Upper lobe of right lung (tissue), 1 donor: ENCODE measurements around the gene ESRRG. TPM values are rescaled to one million over a fixed set of nuclear protein-coding genes. Genes with fewer than 3 reads are reported as not detected.

Experiments
- ATAC-seq: fragments of 200-7000 bp; cut with Tn5 transposase; one replicate; pipeline ENCODE4 v1.9.1; 2020; ENCODE audit warnings: mild to moderate bottlenecking, moderate library complexity
- DNase-seq: peaks from one replicate; pipeline ENCODE4 v3.0.0-alpha.2; 2020
- H3K27ac ChIP-seq: fragments of 200-600 bp; one replicate; pipeline ENCODE4 v1.8.0; 2022
- H3K27me3 ChIP-seq: fragments of 200-600 bp; one replicate; pipeline ENCODE4 v1.8.0; 2022; ENCODE audit warnings: mild to moderate bottlenecking
- H3K36me3 ChIP-seq: fragments of 200-600 bp; one replicate; pipeline ENCODE4 v1.8.0; 2022
- H3K4me1 ChIP-seq: fragments of 200-600 bp; one replicate; pipeline ENCODE4 v1.8.0; 2022
- H3K4me3 ChIP-seq: fragments of 200-600 bp; one replicate; pipeline ENCODE4 v1.8.0; 2022; ENCODE audit warnings: mild to moderate bottlenecking
- H3K9me3 ChIP-seq: fragments of 200-600 bp; one replicate; pipeline ENCODE4 v1.8.0; 2022
- intact Hi-C: fragments of 100-400 bp; cut with DNase I; formaldehyde crosslinking; loops from one replicate; pipeline ENCODE4 v1.11.0; 2022
- total RNA-seq: library from RNA; stranded (reverse); fragmentation: NEBNext Ultra II Directional; extraction: Animal tissue kit (Norgen Biotek cat#: 25700); gene quantifications from one replicate; pipeline ENCODE4 v1.2.1, GENCODE V29; 2021
- TF ChIP-seq, protein P1 (sequence below): fragments of 200-600 bp; IDR thresholded peaks from one replicate; pipeline ENCODE4 v1.8.0; 2022; ENCODE audit warnings: antibody characterized with exemption
- donor health status: DM: no; HTN: yes; CAD: no; lungs with severe emphysema.

Gene ESRRG
- total RNA-seq, 1 donor from 2014 or later: 0.29 TPM

DNA sequence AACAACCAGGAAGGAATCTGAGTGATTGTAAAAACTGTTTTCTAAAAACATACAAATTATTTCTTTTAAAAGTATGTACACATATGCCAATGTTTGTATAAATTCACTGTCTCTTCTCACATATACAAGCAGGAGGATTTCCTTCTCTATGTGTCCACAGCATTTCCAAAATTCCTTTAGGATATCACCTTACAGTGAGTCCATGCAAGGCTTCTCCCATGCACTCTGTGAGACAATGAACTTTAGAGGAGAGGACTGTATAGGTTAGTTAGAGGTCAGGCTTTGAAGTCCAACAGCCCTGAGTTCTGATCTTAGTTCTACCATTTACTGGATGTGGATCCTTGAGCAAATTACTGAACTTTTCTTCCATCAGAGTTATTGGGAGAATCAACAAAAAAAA, 265.9 kb downstream of the ESRRG start:
- Histone ChIP-seq H3K4me3 (no peak overlapping the region), H3K36me3 (no peaks in the 10 kb centered on the region), H3K4me1 (no peaks in the 10 kb centered on the region), H3K27ac (no peak overlapping the region), H3K27me3 (no peaks in the 10 kb centered on the region), H3K9me3 (no peaks in the 10 kb centered on the region)
- intact Hi-C loops: no loop called here
- ATAC-seq: no peak
- TF ChIP-seq, protein P1, sequence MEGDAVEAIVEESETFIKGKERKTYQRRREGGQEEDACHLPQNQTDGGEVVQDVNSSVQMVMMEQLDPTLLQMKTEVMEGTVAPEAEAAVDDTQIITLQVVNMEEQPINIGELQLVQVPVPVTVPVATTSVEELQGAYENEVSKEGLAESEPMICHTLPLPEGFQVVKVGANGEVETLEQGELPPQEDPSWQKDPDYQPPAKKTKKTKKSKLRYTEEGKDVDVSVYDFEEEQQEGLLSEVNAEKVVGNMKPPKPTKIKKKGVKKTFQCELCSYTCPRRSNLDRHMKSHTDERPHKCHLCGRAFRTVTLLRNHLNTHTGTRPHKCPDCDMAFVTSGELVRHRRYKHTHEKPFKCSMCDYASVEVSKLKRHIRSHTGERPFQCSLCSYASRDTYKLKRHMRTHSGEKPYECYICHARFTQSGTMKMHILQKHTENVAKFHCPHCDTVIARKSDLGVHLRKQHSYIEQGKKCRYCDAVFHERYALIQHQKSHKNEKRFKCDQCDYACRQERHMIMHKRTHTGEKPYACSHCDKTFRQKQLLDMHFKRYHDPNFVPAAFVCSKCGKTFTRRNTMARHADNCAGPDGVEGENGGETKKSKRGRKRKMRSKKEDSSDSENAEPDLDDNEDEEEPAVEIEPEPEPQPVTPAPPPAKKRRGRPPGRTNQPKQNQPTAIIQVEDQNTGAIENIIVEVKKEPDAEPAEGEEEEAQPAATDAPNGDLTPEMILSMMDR: no peak
- no peak for DNase-seq

DNA sequence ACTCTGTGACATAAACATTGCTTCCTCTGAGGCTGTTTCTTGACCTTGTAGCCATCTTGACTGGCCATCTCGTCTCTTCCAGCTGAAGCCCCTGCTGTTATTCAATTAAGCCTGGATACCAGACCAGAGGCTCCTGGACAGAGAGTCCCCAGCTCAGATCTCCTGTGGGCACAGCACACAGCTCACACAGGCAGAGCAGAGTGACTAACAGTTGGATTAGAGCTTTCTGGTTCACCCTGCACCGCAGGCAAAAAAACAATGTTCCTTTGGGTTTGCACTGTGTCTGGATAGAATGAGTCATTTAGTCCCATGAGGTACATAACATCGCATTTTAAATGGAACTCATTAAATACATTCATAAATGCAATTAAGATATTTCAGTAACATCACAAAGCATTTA, 266.5 kb downstream of the ESRRG start:
- TF ChIP-seq, protein P1: no peak
- intact Hi-C loops: no loop called here
- no peak overlapping the region for H3K27ac ChIP-seq
- no peaks in the 10 kb centered on the region for H3K4me1 ChIP-seq
- H3K36me3 ChIP-seq: no peaks in the 10 kb centered on the region
- no peak for DNase-seq
- no peaks in the 10 kb centered on the region for H3K27me3 ChIP-seq
- no peak overlapping the region for H3K4me3 ChIP-seq
- no peaks in the 10 kb centered on the region for H3K9me3 ChIP-seq
- no peak for ATAC-seq

DNA sequence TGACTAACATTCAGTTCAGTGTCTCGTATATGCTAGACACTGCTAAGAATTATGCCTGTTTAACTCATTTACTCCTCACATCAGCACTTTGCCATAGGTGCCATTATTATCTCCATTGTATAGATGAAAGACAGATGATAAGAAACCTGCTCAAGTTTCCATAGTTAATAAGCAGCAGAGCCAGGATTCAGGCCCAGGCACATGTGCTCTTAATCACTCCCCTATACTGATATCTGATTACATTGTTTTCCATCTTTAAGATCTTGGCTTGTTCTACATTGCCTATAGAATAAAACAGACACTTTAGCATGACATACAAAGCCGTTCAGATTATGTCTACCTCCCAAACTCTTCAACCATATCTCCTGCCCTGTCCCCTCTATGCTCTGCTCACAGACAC, 269.5 kb downstream of the ESRRG start:
- Histone ChIP-seq H3K4me3 (no peak overlapping the region), H3K27me3 (no peaks in the 10 kb centered on the region), H3K27ac (no peak overlapping the region), H3K9me3 (no peaks in the 10 kb centered on the region), H3K4me1 (no peaks in the 10 kb centered on the region), H3K36me3 (no peaks in the 10 kb centered on the region)
- ATAC-seq: no peak
- DNase-seq: no peak
- TF ChIP-seq, protein P1: no peak
- intact Hi-C loops: no loop called here
